ENCODE results near the gene C1orf232. TPM values are rescaled to one million over a fixed set of nuclear protein-coding genes. Genes with fewer than 3 reads are reported as not detected.

Gene C1orf232
- total RNA-seq, 1 donor, result not detected

DNA sequence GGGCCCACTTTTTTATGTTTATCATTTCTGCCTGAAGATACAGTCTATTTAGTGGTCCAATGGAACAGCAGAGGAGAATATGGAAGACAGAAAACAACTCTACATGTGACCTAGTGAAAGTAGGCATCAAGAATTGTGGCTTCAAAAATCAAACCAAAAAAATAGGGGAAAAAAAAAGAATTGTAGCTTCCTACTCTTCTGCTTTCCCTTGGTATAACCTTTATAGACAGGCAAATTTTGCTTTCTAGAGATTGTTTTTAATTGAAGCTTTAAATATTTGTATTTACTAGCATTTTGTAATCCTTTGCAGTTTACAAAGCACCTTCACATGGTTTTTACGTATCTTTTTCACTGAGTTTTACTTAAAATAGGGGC is 42.8 kb downstream of the C1orf232 start:
- peaks cover 57% of the 10 kb centered on the region for H3K4me1 ChIP-seq (ENCODE audit: insufficient read depth, low read length)
- H3K27me3 ChIP-seq (ENCODE audit: insufficient read depth, low read length), result no peaks in the 10 kb centered on the region
- H3K9me3 ChIP-seq (ENCODE audit: low read depth, low read length), result no peaks in the 10 kb centered on the region
- H3K4me3 ChIP-seq (ENCODE audit: low read length), result no peak overlapping the region

DNA sequence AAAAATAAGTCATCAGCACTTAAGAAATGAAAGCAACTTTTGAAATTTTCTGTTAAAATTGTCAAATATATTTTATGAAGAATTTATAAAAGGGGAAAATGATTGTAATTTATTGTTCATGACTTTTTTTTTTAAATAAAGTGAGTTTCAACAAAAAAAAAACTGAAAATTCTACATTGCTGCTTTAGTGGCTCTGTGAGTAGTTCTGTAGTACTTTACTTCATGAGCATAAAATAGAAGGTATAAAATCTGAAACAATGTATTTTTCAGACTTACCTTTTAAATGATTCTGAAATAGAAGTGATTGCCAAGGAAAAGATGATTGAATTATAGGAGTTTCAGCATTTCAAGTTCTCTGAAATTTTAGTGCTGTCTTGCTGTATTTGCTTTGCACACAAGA is 43.4 kb downstream of the C1orf232 start:
- H3K4me3 ChIP-seq (ENCODE audit: low read length), result no peak overlapping the region
- H3K4me1 ChIP-seq (ENCODE audit: insufficient read depth, low read length), result peaks cover 57% of the 10 kb centered on the region

DNA sequence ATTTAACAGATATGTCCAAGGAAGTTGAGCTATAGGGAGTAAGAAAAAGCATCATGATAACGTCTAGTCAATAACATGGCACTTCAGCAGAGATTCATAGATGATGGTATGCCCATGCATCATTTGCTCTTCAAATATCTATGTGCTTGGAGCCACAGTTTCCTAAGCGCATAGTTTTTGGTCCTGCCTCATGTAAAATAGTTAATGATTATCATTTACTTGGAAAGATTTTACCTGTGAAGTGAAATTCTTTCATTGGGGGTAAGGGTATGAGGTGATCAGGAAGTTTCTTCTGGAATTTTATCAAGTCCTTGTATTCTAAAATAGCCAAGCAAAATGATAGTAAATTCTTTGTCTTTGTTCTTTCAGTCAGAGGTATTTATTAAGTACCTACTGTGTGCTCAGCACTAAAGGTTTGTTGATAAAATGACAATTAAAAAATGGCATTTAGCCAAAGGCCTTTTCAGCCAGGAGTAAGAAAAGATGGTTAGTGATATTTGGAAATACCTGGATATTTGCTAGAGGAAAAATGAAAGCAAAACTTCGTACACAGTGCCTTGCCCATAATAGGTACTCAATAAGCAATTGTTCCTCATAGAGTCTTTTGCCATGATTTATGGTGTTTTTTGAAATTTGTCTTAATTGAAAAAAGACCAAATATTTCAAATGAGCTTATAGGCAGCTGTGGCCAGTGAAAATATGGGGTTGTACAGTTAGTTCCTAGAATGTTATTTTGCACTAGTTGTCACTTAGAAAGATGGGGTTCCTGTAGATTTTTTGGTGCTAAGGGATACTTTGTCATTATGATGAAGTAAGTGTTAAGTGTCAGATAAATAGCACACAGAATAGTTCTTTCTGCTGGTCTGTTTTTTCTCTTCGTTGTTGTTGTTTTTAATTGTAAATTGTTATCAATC is 44.1 kb downstream of the C1orf232 start:
- H3K4me1 ChIP-seq (ENCODE audit: insufficient read depth, low read length), result peaks cover 63% of the 10 kb centered on the region
- H3K4me3 ChIP-seq (ENCODE audit: low read length), result no peak overlapping the region
- H3K27me3 ChIP-seq (ENCODE audit: insufficient read depth, low read length), result no peaks in the 10 kb centered on the region

More for the DNA sequence above, 43.4 kb downstream of the C1orf232 start:
- Histone ChIP-seq H3K9me3 (ENCODE audit: low read depth, low read length) (no peaks in the 10 kb centered on the region), H3K27me3 (ENCODE audit: insufficient read depth, low read length) (no peaks in the 10 kb centered on the region)

DNA sequence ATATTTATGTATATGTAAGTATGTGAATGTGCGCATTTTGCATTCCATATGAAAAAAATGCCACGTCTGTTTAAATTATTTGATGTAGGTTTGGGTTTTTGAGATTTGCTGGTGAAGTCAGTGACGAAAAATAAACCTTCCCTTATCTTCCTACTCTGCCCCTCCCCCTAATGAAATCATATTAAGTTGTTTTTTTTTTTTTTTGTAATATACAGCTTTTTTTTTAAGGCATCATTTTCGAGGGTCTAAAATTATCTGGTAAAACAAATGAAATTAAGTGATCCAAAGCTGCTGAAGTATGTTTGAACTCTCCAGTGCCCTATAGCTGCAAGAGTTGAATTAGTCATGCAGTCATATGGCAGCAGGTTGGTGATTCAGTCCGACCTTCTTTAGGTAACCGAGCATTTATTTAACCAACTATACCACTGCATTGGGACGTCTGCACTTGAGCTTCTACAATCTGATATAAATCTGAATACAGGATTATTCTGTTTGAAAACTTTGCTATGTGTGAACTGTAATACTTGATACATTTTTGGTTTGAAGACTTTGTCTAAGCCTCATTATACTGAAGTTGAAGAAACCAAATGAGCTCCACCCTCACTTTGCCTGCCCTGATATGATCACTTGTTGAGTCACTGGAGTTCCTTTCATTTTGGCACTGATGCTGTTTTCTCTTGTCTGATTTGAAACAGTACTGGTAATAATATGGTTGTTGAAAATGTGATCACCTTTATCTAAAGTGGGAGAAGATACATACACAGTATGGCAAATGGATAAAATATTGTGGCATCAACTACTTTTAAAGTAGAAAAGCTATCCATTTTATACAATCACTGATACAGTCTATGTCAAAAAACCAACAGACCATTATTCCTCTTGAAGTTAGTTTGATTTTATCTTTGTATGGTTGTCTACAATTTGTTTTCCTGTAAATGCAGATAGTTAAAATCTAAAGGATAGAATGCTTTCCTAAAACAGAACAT is 45.5 kb downstream of the C1orf232 start:
- Histone ChIP-seq H3K4me3 (ENCODE audit: low read length) (no peak overlapping the region), H3K9me3 (ENCODE audit: low read depth, low read length) (no peaks in the 10 kb centered on the region), H3K4me1 (ENCODE audit: insufficient read depth, low read length) (peaks cover 67% of the 10 kb centered on the region), H3K27me3 (ENCODE audit: insufficient read depth, low read length) (no peaks in the 10 kb centered on the region)

More for the DNA sequence above, 44.1 kb downstream of the C1orf232 start:
- H3K9me3 ChIP-seq (ENCODE audit: low read depth, low read length), result no peaks in the 10 kb centered on the region

DNA sequence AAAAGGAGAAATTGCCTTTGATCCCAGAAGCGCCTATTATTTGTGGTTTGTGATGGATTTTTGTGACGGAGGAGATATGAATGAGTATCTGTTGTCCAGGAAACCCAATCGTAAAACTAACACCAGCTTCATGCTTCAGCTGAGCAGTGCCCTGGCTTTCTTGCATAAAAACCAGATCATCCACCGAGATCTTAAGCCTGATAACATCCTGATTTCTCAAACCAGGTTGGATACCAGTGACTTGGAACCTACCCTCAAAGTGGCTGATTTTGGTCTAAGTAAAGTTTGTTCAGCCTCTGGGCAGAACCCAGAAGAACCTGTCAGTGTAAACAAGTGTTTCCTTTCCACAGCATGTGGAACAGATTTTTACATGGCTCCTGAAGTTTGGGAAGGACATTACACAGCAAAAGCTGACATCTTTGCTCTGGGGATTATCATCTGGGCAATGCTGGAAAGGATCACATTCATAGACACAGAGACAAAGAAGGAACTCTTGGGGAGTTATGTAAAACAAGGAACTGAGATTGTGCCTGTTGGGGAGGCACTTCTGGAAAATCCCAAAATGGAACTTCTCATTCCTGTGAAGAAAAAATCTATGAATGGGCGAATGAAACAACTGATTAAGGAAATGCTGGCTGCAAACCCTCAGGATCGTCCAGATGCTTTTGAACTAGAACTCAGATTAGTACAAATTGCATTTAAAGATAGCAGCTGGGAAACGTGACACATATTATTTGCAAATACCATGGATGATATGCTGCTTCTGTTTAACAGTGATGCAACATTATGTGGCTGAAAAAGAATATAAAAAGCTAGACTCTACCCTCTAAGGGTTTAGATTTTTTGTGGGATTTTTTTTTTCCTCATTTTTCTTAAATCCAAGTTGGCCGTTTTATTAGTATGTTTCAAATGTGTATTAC is 46.6 kb downstream of the C1orf232 start:
- Histone ChIP-seq H3K9me3 (ENCODE audit: low read depth, low read length) (no peaks in the 10 kb centered on the region), H3K4me3 (ENCODE audit: low read length) (no peak overlapping the region), H3K27me3 (ENCODE audit: insufficient read depth, low read length) (no peaks in the 10 kb centered on the region), H3K4me1 (ENCODE audit: insufficient read depth, low read length) (peaks cover 55% of the 10 kb centered on the region)

DNA sequence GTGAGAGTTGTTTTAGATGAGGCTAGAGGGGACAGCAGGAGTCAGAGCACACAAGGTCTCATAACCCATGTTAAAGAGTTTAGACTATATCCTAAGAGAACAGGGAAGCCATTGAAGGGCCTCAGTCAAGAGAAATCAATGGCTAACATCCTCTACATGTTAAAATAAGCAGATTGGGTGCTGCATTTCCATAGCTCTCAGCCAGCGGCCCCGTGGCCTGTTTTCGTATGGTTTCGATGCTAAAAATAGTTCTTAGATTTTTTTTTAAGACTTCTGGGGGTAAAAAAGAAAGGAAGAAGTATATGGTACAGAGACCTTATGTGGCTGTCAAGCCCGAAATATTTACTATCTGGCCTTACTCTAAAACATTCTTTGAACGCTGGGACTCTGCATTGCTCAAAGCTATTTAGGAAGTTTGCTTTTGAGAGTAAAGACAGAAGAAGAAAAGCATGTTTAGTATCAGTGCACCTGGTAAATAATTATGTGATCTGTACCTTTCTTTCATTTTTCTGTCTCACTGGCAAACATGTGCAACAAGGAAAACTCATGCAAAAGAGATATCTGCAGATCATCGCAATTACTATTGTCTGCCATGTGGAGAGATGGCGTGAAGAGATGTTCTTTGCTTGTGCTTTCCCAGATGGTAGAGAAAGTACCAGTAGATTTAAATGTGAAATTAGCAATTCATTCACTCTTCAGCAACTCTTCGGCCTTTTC is 48.7 kb downstream of the C1orf232 start:
- no peak overlapping the region for H3K4me3 ChIP-seq (ENCODE audit: low read length)
- H3K9me3 ChIP-seq (ENCODE audit: low read depth, low read length), result no peaks in the 10 kb centered on the region
- peaks cover 39% of the 10 kb centered on the region for H3K4me1 ChIP-seq (ENCODE audit: insufficient read depth, low read length)

DNA sequence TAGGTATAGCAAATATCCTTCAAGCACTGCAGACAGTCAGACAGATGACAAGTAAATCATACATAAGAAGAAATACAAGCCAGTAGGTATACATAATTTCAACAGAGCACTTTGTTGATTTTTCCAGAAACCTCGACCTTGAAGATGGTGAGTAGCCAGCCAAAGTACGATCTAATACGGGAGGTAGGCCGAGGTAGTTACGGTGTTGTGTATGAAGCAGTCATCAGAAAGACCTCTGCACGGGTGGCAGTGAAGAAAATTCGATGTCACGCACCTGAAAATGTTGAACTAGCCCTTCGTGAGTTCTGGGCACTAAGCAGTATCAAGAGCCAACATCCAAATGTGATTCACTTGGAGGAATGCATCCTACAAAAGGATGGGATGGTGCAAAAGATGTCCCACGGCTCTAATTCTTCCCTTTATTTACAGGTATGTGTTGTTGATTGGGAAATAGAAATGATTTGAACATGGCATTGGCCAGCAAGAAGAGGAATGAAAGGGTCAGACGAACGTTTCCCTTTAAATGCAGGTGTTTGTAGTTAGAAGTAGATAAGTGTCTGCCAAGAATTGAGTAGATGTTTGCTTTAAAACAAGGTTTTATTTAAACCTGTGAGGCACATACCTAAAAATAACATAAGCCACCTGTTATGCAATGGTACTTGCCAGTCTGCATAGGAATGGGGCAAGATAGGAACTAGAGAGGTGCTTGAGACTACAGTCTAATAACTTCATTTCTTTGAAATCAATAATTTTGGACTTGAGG is 54.4 kb downstream of the C1orf232 start:
- Histone ChIP-seq H3K27me3 (ENCODE audit: insufficient read depth, low read length) (no peaks in the 10 kb centered on the region), H3K4me1 (ENCODE audit: insufficient read depth, low read length) (peaks cover 27% of the 10 kb centered on the region), H3K9me3 (ENCODE audit: low read depth, low read length) (no peaks in the 10 kb centered on the region), H3K4me3 (ENCODE audit: low read length) (no peak overlapping the region)

More for the DNA sequence above, 48.7 kb downstream of the C1orf232 start:
- H3K27me3 ChIP-seq (ENCODE audit: insufficient read depth, low read length), result no peaks in the 10 kb centered on the region

Other genes with a start within 250 kb of the C1orf232 start
- gene PAFAH2, start 170.9 kb downstream of the C1orf232 start, total RNA-seq, result 5.8 TPM
- under 0.01 TPM for gene EXTL1, start 147.2 kb downstream of the C1orf232 start, total RNA-seq
- not detected for gene SLC30A2, start 122.8 kb downstream of the C1orf232 start, total RNA-seq
- gene TRIM63, start 101.3 kb downstream of the C1orf232 start, total RNA-seq, result not detected
- gene PDIK1L, start 57.1 kb downstream of the C1orf232 start, total RNA-seq, result 19.3 TPM
- gene FAM110D, start 9.9 kb downstream of the C1orf232 start, total RNA-seq, result not detected
- 5.4 TPM for gene ZNF593, start 945 bp upstream of the C1orf232 start, total RNA-seq
- not detected for gene ZNF593OS, start 2.9 kb upstream of the C1orf232 start, total RNA-seq
- gene CNKSR1, start 8.5 kb upstream of the C1orf232 start, total RNA-seq, result 0.42 TPM
- not detected for gene CATSPER4, start 21.6 kb upstream of the C1orf232 start, total RNA-seq
- gene CEP85, start 65.2 kb upstream of the C1orf232 start, total RNA-seq, result 12.9 TPM
- 59.2 TPM for gene SH3BGRL3, start 111.1 kb upstream of the C1orf232 start, total RNA-seq
- gene UBXN11, start 137.7 kb upstream of the C1orf232 start, total RNA-seq, result 24.5 TPM
- gene CD52, start 149.0 kb upstream of the C1orf232 start, total RNA-seq, result 428 TPM
- gene CRYBG2, start 185.2 kb upstream of the C1orf232 start, total RNA-seq, result 0.10 TPM
- gene ZNF683, start 203.8 kb upstream of the C1orf232 start, total RNA-seq, result 1.8 TPM
- not detected for gene LIN28A, start 241.9 kb upstream of the C1orf232 start, total RNA-seq